AG04450 (cell line): ENCODE data around the gene EPSTI1. TPM values are rescaled to one million over a fixed set of nuclear protein-coding genes. Genes with fewer than 3 reads are reported as not detected.

ENCODE experiments used
- CTCF ChIA-PET: fragments of 300-600, 350-600 bp; formaldehyde crosslinking; extraction: SDS; loops from one replicate; lab custom pipeline; 2022; ENCODE audit warnings: antibody characterized with exemption, inconsistent platforms; lab: Charles Lee
- POLR2A ChIA-PET: fragments of 350-600 bp; formaldehyde crosslinking; extraction: SDS; loops from one replicate; lab custom pipeline; 2021; ENCODE audit warnings: antibody characterized with exemption, inconsistent platforms; lab: Yijun Ruan, JAX
- DNase-seq: peaks from one replicate; pipeline ENCODE4 v3.0.0-alpha.2; 2011; ENCODE audit warnings: low read depth, low spot score
- H3K27ac ChIP-seq: one replicate; pipeline ENCODE4 v1.5.1; 2012; ENCODE audit warnings: low read depth, low read length, control low read depth
- H3K27me3 ChIP-seq: one replicate; pipeline ENCODE4 v1.6.0; 2012; ENCODE audit warnings: low read length; ENCODE audit not compliant: control insufficient read depth, insufficient read depth
- H3K4me3 ChIP-seq: 2 replicates; pipeline ENCODE4 v1.5.1; 2011; ENCODE audit warnings: mild to moderate bottlenecking, low read depth, low read length, control low read depth
- H3K9me3 ChIP-seq: 2 replicates; pipeline ENCODE4 v1.5.1; 2012; ENCODE audit warnings: low read length; ENCODE audit not compliant: control insufficient read depth, insufficient read depth
- CTCF ChIP-seq: IDR thresholded peaks from 2 replicates; pipeline ENCODE4 v1.5.1; 2011; ENCODE audit warnings: low read depth, low read length, control low read depth, inconsistent platforms
- polyA plus RNA-seq: library from polyadenylated mRNA; depleted of rRNA; stranded (reverse); fragments of >200 nt; gene quantifications from 2 replicates; pipeline ENCODE4 v1.2.3, GENCODE V29; 2011

Gene EPSTI1
- polyA plus RNA-seq, 1 experiment = 6.0 TPM

GRCh38 chr13:42929886-42930535 is 62.0 kb downstream of the EPSTI1 start:
- POLR2A ChIA-PET = no interaction called here
- no peaks in the 10 kb centered on the region for H3K27me3 ChIP-seq
- H3K27ac ChIP-seq = no peak overlapping the region
- no peak for DNase-seq
- no peak overlapping the region for H3K4me3 ChIP-seq
- no peak for TF ChIP-seq CTCF
- CTCF ChIA-PET = no interaction called here
- H3K9me3 ChIP-seq = no peaks in the 10 kb centered on the region

GRCh38 chr13:42926555-42926954 is 65.5 kb downstream of the EPSTI1 start:
- no peak overlapping the region for H3K4me3 ChIP-seq
- no peak for TF ChIP-seq CTCF
- H3K27me3 ChIP-seq = no peaks in the 10 kb centered on the region
- POLR2A ChIA-PET = no interaction called here
- CTCF ChIA-PET = no interaction called here
- no peak overlapping the region for H3K27ac ChIP-seq
- DNase-seq = no peak
- no peaks in the 10 kb centered on the region for H3K9me3 ChIP-seq

- no peak for TF ChIP-seq CTCF
- no peak for DNase-seq
- Histone ChIP-seq H3K27me3 (no peaks in the 10 kb centered on the region), H3K4me3 (no peak overlapping the region), H3K27ac (no peak overlapping the region), H3K9me3 (no peaks in the 10 kb centered on the region)
- POLR2A ChIA-PET = no interaction called here
- CTCF ChIA-PET = interaction anchor here (0.6 kb wide), 1 partner anchor 36 kb away, joined by 4 read pairs; no protein-coding TSS in a partner anchor
Measured at GRCh38 chr13:42926043-42926442, 66.0 kb downstream of the EPSTI1 start.

GRCh38 chr13:42925626-42926025 is 66.4 kb downstream of the EPSTI1 start:
- Histone ChIP-seq H3K9me3 (no peaks in the 10 kb centered on the region), H3K27me3 (no peaks in the 10 kb centered on the region), H3K27ac (no peak overlapping the region), H3K4me3 (no peak overlapping the region)
- no peak for DNase-seq
- CTCF ChIA-PET = interaction anchor here (0.6 kb wide), 1 partner anchor 36 kb away, joined by 4 read pairs; no protein-coding TSS in a partner anchor
- POLR2A ChIA-PET = no interaction called here
- no peak for TF ChIP-seq CTCF

GRCh38 chr13:42924344-42924743 is 67.7 kb downstream of the EPSTI1 start:
- H3K27me3 ChIP-seq = no peaks in the 10 kb centered on the region
- H3K27ac ChIP-seq = no peak overlapping the region
- H3K4me3 ChIP-seq = no peak overlapping the region
- no peak for TF ChIP-seq CTCF
- CTCF ChIA-PET = interaction anchor here (0.6 kb wide), 1 partner anchor 902 kb away, joined by 9 read pairs; no protein-coding TSS in a partner anchor
- DNase-seq = no peak
- no peaks in the 10 kb centered on the region for H3K9me3 ChIP-seq
- POLR2A ChIA-PET = no interaction called here
